HepG2 (cell line): Measurements from ENCODE around the gene CDHR1. TPM values are rescaled to one million over a fixed set of nuclear protein-coding genes. Genes with fewer than 3 reads are reported as not detected.
A peak's percentile ranks its signal among the peaks of the same experiment; 100 is the strongest.

Source experiments
- FOXC1 ChIP-seq: sonication (generic); formaldehyde crosslinking; IDR thresholded peaks from 2 replicates; pipeline ENCODE4 v1.8.0; 2022; ENCODE audit warnings: mild to moderate bottlenecking, missing genetic modification reagents, borderline replicate concordance
- GABPB1 ChIP-seq: IDR thresholded peaks from 2 replicates; pipeline ENCODE4 v1.6.1; 2016; ENCODE audit warnings: mild to moderate bottlenecking, missing genetic modification reagents, moderate library complexity, missing compliant biosample characterization
- GATAD1 ChIP-seq: IDR thresholded peaks from 2 replicates; pipeline ENCODE4 v1.6.1; 2016; ENCODE audit warnings: missing genetic modification reagents, missing compliant biosample characterization
- MIER2 ChIP-seq: IDR thresholded peaks from 2 replicates; pipeline ENCODE4 v1.6.1; 2016; ENCODE audit warnings: missing biosample characterization, missing genetic modification reagents
- NFRKB ChIP-seq: fragments of 450-650 bp; IDR thresholded peaks from 2 replicates; pipeline ENCODE4 v1.6.1; 2017
- PHF5A ChIP-seq: IDR thresholded peaks from one replicate; pipeline ENCODE4 v1.6.1; 2018; ENCODE audit warnings: low read depth, missing genetic modification reagents; ENCODE audit not compliant: unreplicated experiment
- RCOR2 ChIP-seq: IDR thresholded peaks from 2 replicates; pipeline ENCODE4 v1.6.1; 2016; ENCODE audit warnings: missing biosample characterization, missing genetic modification reagents
- RFX5 ChIP-seq: IDR thresholded peaks from 2 replicates; pipeline ENCODE4 v1.6.1; 2011; ENCODE audit warnings: low read depth, low read length, improper control_type of control experiment
- SRY ChIP-seq: sonication (generic); formaldehyde crosslinking; IDR thresholded peaks from 2 replicates; pipeline ENCODE4 v1.8.0; 2022; ENCODE audit warnings: mild to moderate bottlenecking, missing genetic modification reagents
- ZFP1 ChIP-seq: IDR thresholded peaks from 2 replicates; pipeline ENCODE4 v1.6.1; 2016
- ZNF101 ChIP-seq: sonication (generic); formaldehyde crosslinking; IDR thresholded peaks from 2 replicates; pipeline ENCODE4 v1.4.0; 2020; ENCODE audit warnings: mild to moderate bottlenecking, low read depth, missing genetic modification reagents, borderline replicate concordance
- ZNF232 ChIP-seq: sonication (generic); formaldehyde crosslinking; IDR thresholded peaks from 2 replicates; pipeline ENCODE4 v1.4.0; 2020; ENCODE audit warnings: missing genetic modification reagents, borderline replicate concordance
- ZNF264 ChIP-seq: sonication (generic); formaldehyde crosslinking; IDR thresholded peaks from 2 replicates; pipeline ENCODE4 v1.4.0; 2020; ENCODE audit warnings: missing genetic modification reagents
- ZNF282 ChIP-seq: fragments of 450-650 bp; IDR thresholded peaks from 2 replicates; pipeline ENCODE4 v1.6.1; 2018; ENCODE audit not compliant: partially characterized antibody
- ZNF792 ChIP-seq: IDR thresholded peaks from 2 replicates; pipeline ENCODE4 v1.6.1; 2016
- ZNF878 ChIP-seq: sonication (generic); formaldehyde crosslinking; IDR thresholded peaks from 2 replicates; pipeline ENCODE4 v1.8.1; 2023; ENCODE audit warnings: mild to moderate bottlenecking, missing genetic modification reagents, moderate library complexity
- polyA plus RNA-seq, 8 experiments: library from polyadenylated mRNA; depleted of rRNA in 3 of 8; stranded (reverse) in 7 of 8; unstranded in 1 of 8; fragments of >200 nt; fragmentation: Illumina TruSeq in 4 of 8; extraction: Trizol in 4 of 8; gene quantifications; 2 replicates each; pipeline versions ENCODE4 v1.2.1 to v1.2.3, GENCODE V29; 2011 to 2016; ENCODE audit warnings: low read depth in 4 of 8, missing spikeins in 1 of 8, mixed read lengths in 1 of 8; ENCODE audit not compliant: insufficient read depth in 1 of 8
- total RNA-seq, 5 experiments: library from RNA; depleted of rRNA; stranded (reverse); fragments of >200 nt; fragmentation: Illumina TruSeq; extraction: Trizol; gene quantifications; 2 replicates each; pipeline ENCODE4 v1.2.3, GENCODE V29; 2016; ENCODE audit warnings: low read depth in 1 of 5
- TF ChIP-seq, protein P1 (sequence below): sonication (generic); formaldehyde crosslinking; IDR thresholded peaks from 2 replicates; pipeline ENCODE4 v1.4.0; 2020; ENCODE audit warnings: missing genetic modification reagents
- TF ChIP-seq, protein P2 (sequence below): sonication (generic); formaldehyde crosslinking; IDR thresholded peaks from 2 replicates; pipeline ENCODE4 v1.4.0; 2020; ENCODE audit warnings: mild to moderate bottlenecking, missing genetic modification reagents
- TF ChIP-seq, protein P3 (sequence below): IDR thresholded peaks from 2 replicates; pipeline ENCODE4 v1.6.1; 2016; ENCODE audit warnings: low read depth, control low read depth

The CDHR1 gene
- total and polyA plus RNA-seq, 2 of the 13 experiments (the other 11 are each of a cell fraction or from before 2014, with no cell fraction given), result 0.04 to 0.09 TPM

DNA sequence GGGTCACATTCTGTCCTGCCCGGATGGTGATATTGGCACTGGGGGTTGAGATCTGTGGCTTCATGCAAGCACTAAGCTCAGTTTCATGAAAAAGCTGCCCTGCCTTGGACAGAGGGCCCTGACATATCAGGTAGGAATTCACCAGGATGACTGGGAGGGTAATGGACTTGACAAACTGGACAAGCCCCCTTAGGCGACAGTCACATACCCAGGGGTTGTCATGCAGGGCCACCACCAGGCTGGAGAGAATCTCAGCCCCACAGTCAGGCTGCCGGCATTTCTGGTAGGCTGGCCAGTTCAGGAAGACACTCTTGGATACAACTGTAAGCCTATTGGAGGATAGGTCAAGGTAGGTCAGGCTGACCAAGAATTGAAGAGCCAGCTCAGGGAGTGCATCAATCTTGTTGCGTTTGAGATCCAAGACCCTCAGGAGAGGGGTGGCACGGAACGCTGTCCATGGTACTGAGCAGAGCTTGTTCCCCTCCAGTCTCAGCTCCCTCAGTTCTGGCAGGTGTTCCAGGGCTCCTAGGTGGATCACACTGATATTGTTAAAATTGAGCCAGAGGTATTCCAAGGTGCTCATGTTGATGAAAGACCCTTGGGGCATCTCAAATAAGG, 30.2 kb downstream of the CDHR1 start (continued):
- TF ChIP-seq GATAD1 (CRISPR knock-in tag) (no peak), ZNF282 (no peak), ZNF878 (no peak), GABPB1 (no peak), RCOR2 (CRISPR knock-in tag) (no peak), FOXC1 (CRISPR knock-in tag) (no peak), ZNF264 (no peak), ZNF792 (no peak), ZNF232 (peak; percentile 45; the same call in 1 of the 2 replicates), MIER2 (CRISPR knock-in tag) (peak; percentile 93), ZFP1 (CRISPR knock-in tag) (no peak), PHF5A (CRISPR knock-in tag) (no peak), RFX5 (no peak), SRY (CRISPR knock-in tag) (no peak), NFRKB (no peak), ZNF101 (CRISPR knock-in tag) (no peak)
- TF ChIP-seq, protein P1, sequence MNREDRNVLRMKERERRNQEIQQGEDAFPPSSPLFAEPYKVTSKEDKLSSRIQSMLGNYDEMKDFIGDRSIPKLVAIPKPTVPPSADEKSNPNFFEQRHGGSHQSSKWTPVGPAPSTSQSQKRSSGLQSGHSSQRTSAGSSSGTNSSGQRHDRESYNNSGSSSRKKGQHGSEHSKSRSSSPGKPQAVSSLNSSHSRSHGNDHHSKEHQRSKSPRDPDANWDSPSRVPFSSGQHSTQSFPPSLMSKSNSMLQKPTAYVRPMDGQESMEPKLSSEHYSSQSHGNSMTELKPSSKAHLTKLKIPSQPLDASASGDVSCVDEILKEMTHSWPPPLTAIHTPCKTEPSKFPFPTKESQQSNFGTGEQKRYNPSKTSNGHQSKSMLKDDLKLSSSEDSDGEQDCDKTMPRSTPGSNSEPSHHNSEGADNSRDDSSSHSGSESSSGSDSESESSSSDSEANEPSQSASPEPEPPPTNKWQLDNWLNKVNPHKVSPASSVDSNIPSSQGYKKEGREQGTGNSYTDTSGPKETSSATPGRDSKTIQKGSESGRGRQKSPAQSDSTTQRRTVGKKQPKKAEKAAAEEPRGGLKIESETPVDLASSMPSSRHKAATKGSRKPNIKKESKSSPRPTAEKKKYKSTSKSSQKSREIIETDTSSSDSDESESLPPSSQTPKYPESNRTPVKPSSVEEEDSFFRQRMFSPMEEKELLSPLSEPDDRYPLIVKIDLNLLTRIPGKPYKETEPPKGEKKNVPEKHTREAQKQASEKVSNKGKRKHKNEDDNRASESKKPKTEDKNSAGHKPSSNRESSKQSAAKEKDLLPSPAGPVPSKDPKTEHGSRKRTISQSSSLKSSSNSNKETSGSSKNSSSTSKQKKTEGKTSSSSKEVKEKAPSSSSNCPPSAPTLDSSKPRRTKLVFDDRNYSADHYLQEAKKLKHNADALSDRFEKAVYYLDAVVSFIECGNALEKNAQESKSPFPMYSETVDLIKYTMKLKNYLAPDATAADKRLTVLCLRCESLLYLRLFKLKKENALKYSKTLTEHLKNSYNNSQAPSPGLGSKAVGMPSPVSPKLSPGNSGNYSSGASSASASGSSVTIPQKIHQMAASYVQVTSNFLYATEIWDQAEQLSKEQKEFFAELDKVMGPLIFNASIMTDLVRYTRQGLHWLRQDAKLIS (CRISPR knock-in tag), result no peak
- TF ChIP-seq, protein P2, sequence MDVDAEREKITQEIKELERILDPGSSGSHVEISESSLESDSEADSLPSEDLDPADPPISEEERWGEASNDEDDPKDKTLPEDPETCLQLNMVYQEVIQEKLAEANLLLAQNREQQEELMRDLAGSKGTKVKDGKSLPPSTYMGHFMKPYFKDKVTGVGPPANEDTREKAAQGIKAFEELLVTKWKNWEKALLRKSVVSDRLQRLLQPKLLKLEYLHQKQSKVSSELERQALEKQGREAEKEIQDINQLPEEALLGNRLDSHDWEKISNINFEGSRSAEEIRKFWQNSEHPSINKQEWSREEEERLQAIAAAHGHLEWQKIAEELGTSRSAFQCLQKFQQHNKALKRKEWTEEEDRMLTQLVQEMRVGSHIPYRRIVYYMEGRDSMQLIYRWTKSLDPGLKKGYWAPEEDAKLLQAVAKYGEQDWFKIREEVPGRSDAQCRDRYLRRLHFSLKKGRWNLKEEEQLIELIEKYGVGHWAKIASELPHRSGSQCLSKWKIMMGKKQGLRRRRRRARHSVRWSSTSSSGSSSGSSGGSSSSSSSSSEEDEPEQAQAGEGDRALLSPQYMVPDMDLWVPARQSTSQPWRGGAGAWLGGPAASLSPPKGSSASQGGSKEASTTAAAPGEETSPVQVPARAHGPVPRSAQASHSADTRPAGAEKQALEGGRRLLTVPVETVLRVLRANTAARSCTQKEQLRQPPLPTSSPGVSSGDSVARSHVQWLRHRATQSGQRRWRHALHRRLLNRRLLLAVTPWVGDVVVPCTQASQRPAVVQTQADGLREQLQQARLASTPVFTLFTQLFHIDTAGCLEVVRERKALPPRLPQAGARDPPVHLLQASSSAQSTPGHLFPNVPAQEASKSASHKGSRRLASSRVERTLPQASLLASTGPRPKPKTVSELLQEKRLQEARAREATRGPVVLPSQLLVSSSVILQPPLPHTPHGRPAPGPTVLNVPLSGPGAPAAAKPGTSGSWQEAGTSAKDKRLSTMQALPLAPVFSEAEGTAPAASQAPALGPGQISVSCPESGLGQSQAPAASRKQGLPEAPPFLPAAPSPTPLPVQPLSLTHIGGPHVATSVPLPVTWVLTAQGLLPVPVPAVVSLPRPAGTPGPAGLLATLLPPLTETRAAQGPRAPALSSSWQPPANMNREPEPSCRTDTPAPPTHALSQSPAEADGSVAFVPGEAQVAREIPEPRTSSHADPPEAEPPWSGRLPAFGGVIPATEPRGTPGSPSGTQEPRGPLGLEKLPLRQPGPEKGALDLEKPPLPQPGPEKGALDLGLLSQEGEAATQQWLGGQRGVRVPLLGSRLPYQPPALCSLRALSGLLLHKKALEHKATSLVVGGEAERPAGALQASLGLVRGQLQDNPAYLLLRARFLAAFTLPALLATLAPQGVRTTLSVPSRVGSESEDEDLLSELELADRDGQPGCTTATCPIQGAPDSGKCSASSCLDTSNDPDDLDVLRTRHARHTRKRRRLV (CRISPR knock-in tag), result no peak
- TF ChIP-seq, protein P3, sequence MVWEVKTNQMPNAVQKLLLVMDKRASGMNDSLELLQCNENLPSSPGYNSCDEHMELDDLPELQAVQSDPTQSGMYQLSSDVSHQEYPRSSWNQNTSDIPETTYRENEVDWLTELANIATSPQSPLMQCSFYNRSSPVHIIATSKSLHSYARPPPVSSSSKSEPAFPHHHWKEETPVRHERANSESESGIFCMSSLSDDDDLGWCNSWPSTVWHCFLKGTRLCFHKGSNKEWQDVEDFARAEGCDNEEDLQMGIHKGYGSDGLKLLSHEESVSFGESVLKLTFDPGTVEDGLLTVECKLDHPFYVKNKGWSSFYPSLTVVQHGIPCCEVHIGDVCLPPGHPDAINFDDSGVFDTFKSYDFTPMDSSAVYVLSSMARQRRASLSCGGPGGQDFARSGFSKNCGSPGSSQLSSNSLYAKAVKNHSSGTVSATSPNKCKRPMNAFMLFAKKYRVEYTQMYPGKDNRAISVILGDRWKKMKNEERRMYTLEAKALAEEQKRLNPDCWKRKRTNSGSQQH (CRISPR knock-in tag), result no peak
